Kidney (tissue), 14 donors: ENCODE results near the gene BRIP1. TPM values are rescaled to one million over a fixed set of nuclear protein-coding genes. Genes with fewer than 3 reads are reported as not detected.

Experiments
- DNase-seq, 5 donors: peaks; one replicate each; pipeline ENCODE4 v3.0.0-alpha.2; 2013 to 2020
- FAIRE-seq: peaks from 2 replicates; lab custom pipeline; 2012; peaks lifted over from hg19 to GRCh38; lab: Jason Lieb, UNC
- H3K27ac ChIP-seq, 2 donors: one replicate each; pipeline ENCODE4 v1.7.0; 2013; ENCODE audit warnings: low read depth in 2 of 2, low read length in 2 of 2, inconsistent platforms in 1 of 2
- H3K27me3 ChIP-seq: one replicate; pipeline ENCODE4 v1.7.1; 2013; ENCODE audit warnings: low read length, inconsistent platforms; ENCODE audit not compliant: control insufficient read depth, insufficient read depth
- H3K36me3 ChIP-seq, 3 donors: one replicate each; pipeline versions ENCODE4 v1.7.0 to v1.7.1; 2013; ENCODE audit warnings: low read length in 3 of 3, control low read depth in 1 of 3, inconsistent platforms in 1 of 3; ENCODE audit not compliant: insufficient read depth in 3 of 3, control insufficient read depth in 2 of 3
- H3K4me1 ChIP-seq, 3 donors: one replicate each; pipeline versions ENCODE4 v1.7.0 to v1.7.1; 2013; ENCODE audit warnings: low read length in 3 of 3, inconsistent platforms in 1 of 3, low read depth in 1 of 3; ENCODE audit not compliant: control insufficient read depth in 2 of 3, insufficient read depth in 2 of 3
- H3K4me3 ChIP-seq, 3 donors: one replicate each; pipeline versions ENCODE4 v1.7.0 to v1.8.1; 2013; ENCODE audit warnings: low read length in 3 of 3, control low read depth in 1 of 3, inconsistent platforms in 1 of 3
- H3K9ac ChIP-seq, 3 donors: one replicate each; pipeline versions ENCODE4 v1.7.0 to v1.7.1; 2013; ENCODE audit warnings: low read length in 3 of 3, control low read depth in 1 of 3, inconsistent platforms in 1 of 3
- H3K9me3 ChIP-seq, 3 donors: one replicate each; pipeline versions ENCODE4 v1.7.0 to v1.7.1; 2013; ENCODE audit warnings: low read length in 3 of 3, control low read depth in 1 of 3, inconsistent platforms in 1 of 3; ENCODE audit not compliant: control insufficient read depth in 2 of 3, insufficient read depth in 1 of 3
- intact Hi-C: fragments of 100-400 bp; cut with DNase I; formaldehyde crosslinking; loops from one replicate; pipeline ENCODE4 v1.11.1; 2022
- polyA plus RNA-seq: library from polyadenylated mRNA; stranded (reverse); fragments of 350-450 nt; fragmentation: Illumina TruSeq; extraction: RNeasy Lipid Tissue Mini Kit (QIAGEN cat#74804); gene quantifications from one replicate; pipeline ENCODE4 v1.2.3, GENCODE V29; 2014; ENCODE audit warnings: low read depth, low replicate concordance; ENCODE audit not compliant: insufficient read depth
- total RNA-seq: library from RNA; stranded (reverse); fragmentation: NEBNext Ultra II Directional; extraction: Animal tissue kit (Norgen Biotek cat#: 25700); gene quantifications from one replicate; pipeline ENCODE4 v1.2.1, GENCODE V29; 2021
- TF ChIP-seq, protein P1 (sequence below): IDR thresholded peaks from 3 replicates; pipeline ENCODE4 v1.5.1; 2012; ENCODE audit warnings: mild to moderate bottlenecking, moderate library complexity, borderline replicate concordance; ENCODE audit not compliant: insufficient read depth; ENCODE audit errors: extremely low read depth
- donor health status: control.
- donor health status: control.
- donor health status: control.
- donor health status: control.
- donor health status: control.
- donor health status: DM: yes; HTN: yes; CAD: no.
- donor health status: Normal renal cell carcinoma (clear cell type).

The BRIP1 gene
- total and polyA plus RNA-seq, 2 donors from 2014 or later = 0.54 TPM; not detected in 1

DNA sequence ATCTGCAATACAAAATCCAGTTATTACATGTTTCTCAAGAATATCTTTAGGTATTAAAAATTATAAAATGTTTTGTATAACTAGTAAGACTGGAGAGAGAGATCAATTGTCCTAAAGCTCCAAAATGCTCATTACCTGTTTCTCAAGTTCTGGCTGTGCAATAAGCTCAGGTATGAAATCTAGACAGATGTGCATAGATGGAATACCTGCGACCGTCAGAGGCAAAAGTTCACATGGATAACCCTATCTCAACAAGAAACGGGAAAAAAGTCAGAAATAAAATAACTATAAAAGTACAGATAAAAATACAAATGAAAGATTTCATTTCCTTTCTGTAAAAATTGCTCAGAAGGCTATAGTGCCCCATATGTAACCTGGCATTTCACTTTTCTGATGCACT, 5.8 kb upstream of the BRIP1 start:
- FAIRE-seq = no peak
- TF ChIP-seq, protein P1, sequence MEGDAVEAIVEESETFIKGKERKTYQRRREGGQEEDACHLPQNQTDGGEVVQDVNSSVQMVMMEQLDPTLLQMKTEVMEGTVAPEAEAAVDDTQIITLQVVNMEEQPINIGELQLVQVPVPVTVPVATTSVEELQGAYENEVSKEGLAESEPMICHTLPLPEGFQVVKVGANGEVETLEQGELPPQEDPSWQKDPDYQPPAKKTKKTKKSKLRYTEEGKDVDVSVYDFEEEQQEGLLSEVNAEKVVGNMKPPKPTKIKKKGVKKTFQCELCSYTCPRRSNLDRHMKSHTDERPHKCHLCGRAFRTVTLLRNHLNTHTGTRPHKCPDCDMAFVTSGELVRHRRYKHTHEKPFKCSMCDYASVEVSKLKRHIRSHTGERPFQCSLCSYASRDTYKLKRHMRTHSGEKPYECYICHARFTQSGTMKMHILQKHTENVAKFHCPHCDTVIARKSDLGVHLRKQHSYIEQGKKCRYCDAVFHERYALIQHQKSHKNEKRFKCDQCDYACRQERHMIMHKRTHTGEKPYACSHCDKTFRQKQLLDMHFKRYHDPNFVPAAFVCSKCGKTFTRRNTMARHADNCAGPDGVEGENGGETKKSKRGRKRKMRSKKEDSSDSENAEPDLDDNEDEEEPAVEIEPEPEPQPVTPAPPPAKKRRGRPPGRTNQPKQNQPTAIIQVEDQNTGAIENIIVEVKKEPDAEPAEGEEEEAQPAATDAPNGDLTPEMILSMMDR = no peak
- intact Hi-C loops = no loop called here
- Histone ChIP-seq H3K36me3 (peaks cover 2 to 11% (median 6%) of the 10 kb centered on the region in 3 donors), H3K27me3 (no peaks in the 10 kb centered on the region), H3K27ac (no peak overlapping the region), H3K9ac (no peak overlapping the region), H3K4me3 (no peak overlapping the region), H3K9me3 (no peaks in the 10 kb centered on the region), H3K4me1 (peaks cover 0 to 3% (median 0%) of the 10 kb centered on the region in 3 donors)
- no peak for DNase-seq

- Histone ChIP-seq H3K4me1 (peaks cover 0 to 4% (median 0%) of the 10 kb centered on the region in 3 donors), H3K4me3 (no peak overlapping the region), H3K9me3 (no peaks in the 10 kb centered on the region), H3K9ac (no peak overlapping the region), H3K36me3 (peaks cover 2 to 11% (median 6%) of the 10 kb centered on the region in 3 donors), H3K27me3 (no peaks in the 10 kb centered on the region), H3K27ac (no peak overlapping the region)
- intact Hi-C loops = no loop called here
- TF ChIP-seq, protein P1 = no peak
- FAIRE-seq (no peak), DNase-seq (no peak)
These were observed 4.7 kb upstream of the BRIP1 start for GRCh38 chr17:61868074-61868473.

DNA sequence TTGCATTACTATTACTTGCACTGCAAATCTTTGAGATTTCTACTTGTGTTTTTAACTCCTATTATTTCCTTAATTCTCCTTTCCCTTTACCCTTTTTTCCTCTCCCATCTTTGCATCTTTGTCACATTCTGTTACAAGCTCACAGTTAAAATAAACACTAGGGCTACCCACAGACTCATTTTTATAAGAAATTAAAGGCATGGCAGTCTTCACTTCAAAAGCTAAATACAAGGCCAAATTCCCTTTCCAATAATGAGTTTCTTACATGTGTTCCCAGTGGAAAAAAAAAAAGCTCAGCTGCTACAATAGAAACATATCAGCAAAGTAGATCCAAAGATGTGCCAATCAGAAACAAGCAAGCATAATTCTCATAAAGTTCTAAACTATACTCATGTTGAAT, 3.7 kb upstream of the BRIP1 start:
- no peak for FAIRE-seq
- DNase-seq = no peak
- Histone ChIP-seq H3K9ac (no peak overlapping the region), H3K27ac (no peak overlapping the region), H3K9me3 (no peaks in the 10 kb centered on the region), H3K4me3 (no peak overlapping the region), H3K4me1 (peaks cover 0 to 4% (median 0%) of the 10 kb centered on the region in 3 donors), H3K27me3 (no peaks in the 10 kb centered on the region), H3K36me3 (peaks cover 2 to 9% (median 6%) of the 10 kb centered on the region in 3 donors)
- TF ChIP-seq, protein P1 = no peak
- intact Hi-C loops = no loop called here

- H3K36me3 ChIP-seq = peaks cover 0 to 2% (median 0%) of the 10 kb centered on the region in 3 donors
- no peak for FAIRE-seq
- H3K4me3 ChIP-seq = peak overlapping the region; percentile 77 to 84 (median 80)
- TF ChIP-seq, protein P1 = no peak
- H3K9ac ChIP-seq = peak overlapping the region; percentile 56 to 74 (median 66)
- H3K9me3 ChIP-seq = no peaks in the 10 kb centered on the region
- DNase-seq = no peak
- H3K27me3 ChIP-seq = no peaks in the 10 kb centered on the region
- peak overlapping the region; percentile 30 to 84 for H3K27ac ChIP-seq
- peaks cover 0 to 4% (median 0%) of the 10 kb centered on the region in 3 donors for H3K4me1 ChIP-seq
- intact Hi-C loops = no loop called here
These were observed 436 bp upstream of the BRIP1 start for GRCh38 chr17:61863801-61864126.
